ENCODE measurements around the gene KRTAP10-9.
"Not testable (repeated sequence)": the region's sequence is repeated elsewhere in the genome, so short reads cannot be mapped to it uniquely, and the experiment has no call there.

KRTAP10-9 gene

DNA sequence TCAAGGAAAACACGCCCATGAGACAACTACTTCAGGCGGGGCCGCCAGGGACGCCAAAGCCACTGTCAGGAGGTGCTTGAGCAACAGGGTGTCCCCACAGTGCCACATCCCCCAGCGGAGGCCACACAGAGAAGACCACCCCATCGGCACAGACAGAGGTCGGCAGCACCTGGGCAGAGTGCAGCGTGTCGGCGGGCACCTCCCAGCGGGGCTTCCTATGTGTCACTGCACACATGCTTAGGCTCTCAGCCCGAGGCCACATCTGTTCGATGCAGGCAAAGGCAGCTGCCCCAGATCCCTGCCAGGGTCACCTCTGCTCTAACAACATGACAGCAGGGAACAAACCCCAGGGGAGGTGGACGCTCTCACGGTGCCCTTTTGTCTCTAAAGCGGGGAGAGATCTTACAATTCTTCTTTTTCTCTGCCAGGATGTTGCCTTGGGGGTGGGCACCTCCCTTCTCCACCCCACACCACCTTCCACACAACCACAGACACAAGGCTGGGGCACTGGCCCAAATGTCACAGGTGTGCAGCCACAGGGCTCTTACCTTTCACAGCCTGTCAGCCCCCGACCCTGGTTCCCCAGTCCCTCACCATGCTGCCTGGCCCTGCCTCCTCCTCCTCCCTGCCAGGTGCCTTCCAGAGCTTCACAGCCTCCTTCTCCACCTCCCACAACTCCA is 10.8 kb upstream of the KRTAP10-9 start:
- no peak for DNase-seq

DNA sequence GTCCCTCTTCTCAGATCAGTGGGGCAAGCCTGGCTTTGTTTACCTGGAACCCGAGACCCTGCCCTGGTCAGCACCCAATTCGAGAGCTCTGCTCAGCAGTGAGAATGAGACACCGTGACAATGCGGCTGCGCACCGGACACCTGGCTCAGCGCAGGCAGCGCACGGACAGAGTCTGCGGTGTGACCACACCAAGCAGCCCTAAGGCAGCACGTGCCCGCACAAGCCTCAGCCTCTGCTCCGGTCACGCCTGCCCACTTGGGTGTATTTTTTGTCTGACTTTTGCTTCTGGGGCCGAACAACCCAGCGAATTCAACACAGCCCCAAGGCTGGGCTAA is 10.3 kb upstream of the KRTAP10-9 start:
- DNase-seq: no peak

DNA sequence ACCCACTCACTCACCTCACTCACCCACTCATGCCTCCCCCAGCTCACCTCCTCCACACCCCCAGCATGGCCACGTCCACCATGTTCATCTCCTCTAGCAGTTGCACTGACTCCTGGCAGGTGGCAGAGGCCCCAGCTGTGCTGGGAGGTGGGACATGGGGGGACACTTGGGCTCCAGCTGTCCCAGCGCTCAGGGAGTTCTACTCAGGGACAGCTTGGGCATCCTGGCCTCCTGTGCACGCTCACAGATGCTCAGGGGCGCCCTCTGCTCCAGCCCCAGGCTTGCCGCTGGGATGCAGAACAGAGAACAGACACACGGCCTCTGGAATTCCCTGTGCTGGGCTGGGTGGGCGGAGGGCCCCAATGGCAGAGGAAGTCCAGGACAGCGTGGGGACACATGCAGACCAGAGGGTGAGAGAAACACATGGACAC is 9.8 kb upstream of the KRTAP10-9 start:
- DNase-seq: no peak

DNA sequence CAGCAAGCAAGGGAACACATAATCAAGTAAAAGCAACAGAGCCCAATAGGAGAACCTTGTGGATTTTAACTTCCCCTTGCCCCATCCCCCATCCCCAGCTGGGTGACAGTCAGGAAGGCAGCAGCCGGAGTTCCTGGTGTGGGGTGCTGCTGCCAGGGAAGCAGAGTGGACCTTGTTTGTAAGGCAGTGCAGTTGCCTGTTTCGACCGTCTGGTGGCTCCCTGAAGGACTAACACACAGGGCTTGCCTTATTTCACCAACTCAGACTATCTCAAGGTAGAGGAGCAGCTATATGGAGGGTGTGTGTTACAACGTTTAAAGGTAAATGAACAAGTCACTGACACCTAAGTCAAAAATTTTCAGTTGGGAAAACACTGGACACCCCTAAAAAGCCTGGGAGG is 8.4 kb upstream of the KRTAP10-9 start:
- peak in 1 of 2 donors; percentile 9 for DNase-seq

DNA sequence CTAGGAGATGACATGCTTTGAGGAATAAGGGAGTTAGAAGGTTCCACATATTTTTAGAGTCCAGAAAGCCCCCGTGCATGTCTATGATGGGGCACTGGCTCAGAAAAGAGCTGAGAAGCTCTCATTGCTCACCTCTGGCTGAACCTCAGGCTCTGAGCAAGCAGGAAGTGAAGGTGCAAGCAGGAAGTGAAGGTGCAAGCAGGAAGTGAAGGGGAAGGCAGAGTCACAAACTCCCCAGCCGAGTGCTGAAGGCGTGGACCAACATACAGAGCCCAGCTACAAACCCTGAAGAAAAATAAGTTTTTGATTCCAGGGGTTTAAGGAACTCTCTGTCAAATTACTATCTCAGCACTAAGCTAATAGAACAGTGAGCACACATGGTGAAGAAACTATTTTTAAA is 8.0 kb upstream of the KRTAP10-9 start:
- peak; percentile 59 to 75 for DNase-seq

DNA sequence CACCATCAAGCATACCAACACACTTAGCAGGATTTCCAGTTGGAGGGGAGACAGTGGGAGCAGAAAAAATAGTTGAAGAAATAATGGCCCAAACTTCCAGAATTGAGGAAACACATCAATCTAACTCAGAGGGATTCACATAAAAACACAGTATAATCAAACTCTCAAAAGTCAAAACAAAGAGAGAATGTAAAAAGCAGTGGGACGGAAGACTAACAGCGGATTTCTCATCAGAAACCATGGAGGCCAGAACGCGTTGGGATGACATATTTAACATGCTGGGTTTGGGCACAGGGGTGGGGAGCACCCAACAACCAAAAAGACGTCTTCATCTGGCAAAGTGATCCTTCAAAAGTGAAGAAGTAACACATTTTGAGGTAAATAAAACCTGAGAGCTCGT is 7.0 kb upstream of the KRTAP10-9 start:
- no peak for DNase-seq

DNA sequence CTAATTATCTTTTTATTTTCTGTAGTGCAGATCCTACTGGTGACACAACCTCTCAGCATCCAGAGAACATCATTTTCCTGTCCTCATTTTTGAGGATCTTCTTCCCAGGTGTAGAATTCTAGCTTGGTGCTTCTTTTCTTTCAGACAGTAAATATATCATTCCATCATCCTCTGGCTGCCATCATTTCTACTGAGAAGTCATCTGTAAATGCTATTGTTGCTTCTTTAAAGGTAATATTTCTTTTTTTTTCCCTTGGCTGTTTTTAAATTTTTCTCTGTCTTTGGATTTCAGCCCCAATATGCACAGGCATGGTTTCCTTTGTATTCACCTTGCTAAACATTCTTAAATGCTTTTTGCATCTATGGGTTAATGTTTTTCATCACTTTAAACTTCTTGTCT is 3.3 kb upstream of the KRTAP10-9 start:
- no peak for DNase-seq

DNA sequence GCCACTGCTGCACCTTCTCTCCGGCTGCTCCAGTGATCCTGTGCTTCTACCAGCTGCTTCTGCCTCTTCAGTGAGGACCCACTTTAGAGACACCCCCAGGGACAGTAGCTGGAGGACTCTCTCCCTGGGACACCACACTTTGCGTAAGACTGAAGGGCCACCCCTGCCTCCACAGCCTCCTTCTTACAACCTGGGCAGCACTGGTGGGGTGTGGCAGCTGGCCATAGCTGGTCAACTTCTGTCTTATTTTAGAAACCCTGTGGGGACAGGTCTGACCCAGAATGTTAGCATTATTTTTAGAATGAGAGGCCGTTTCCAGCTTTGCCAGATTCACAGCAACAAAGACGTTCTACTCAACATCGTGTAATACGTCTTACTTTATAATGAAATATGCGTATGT is 1.1 kb upstream of the KRTAP10-9 start:
- no peak for DNase-seq

DNA sequence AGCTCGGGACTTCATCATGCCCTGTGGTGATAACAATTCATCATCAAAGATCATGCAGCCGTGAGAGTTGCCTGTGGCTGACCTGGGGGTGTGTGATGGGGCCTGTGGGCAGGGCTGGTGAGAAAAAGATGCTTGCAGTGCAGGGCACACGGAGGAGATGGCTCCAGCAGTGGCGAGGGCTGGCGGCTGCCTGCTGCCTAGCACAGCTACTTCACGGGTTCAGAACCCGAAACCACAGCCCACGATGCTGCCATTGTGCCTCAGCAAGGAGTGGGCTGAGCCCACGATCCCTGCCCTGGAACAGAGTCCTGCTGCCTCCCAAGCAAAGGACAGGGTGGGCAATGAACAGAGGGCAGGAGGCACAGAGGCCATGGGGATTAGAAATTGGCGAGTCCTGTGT is 631 bp upstream of the KRTAP10-9 start:
- peak; percentile 18 to 42 for DNase-seq

DNA sequence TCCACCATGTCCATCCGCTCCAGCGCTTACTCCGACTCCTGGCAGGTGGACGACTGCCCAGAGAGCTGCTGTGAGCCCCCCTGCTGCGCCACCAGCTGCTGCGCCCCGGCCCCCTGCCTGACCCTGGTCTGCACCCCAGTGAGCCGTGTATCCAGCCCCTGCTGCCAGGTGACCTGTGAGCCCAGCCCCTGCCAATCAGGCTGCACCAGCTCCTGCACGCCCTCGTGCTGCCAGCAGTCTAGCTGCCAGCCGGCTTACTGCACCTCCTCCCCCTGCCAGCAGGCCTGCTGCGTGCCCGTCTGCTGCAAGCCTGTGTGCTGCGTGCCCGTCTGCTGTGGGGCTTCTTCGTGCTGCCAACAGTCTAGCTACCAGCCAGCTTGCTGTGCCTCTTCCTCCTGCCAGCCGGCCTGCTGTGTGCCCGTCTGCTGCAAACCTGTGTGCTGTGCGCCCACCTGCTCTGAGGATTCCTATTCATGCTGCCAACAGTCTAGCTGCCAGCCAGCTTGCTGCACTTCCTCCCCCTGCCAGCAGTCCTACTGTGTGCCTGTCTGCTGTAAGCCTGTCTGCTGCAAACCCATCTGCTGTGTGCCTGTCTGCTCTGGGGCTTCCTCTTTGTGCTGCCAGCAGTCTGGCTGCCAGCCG is 409 bp downstream of the KRTAP10-9 start:
- not testable (repeated sequence) for DNase-seq

DNA sequence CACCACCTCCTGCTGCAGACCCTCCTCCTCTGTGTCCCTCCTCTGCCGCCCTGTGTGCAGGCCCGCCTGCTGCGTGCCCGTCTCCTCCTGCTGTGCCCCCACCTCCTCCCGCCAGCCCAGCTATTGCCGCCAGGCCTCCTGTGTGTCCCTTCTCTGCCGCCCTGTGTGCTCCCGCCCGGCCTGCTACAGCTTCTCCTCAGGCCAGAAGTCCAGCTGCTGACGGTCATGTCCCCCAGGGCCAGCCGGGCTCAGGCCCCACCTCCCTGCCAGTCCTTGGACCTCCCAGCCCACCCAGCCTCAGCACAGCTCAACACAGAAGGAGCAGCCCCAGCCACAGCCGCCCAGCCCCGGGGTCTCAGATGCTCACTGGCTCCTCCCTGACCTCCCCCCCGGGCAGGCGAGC is 939 bp downstream of the KRTAP10-9 start:
- DNase-seq: not testable (repeated sequence)

DNA sequence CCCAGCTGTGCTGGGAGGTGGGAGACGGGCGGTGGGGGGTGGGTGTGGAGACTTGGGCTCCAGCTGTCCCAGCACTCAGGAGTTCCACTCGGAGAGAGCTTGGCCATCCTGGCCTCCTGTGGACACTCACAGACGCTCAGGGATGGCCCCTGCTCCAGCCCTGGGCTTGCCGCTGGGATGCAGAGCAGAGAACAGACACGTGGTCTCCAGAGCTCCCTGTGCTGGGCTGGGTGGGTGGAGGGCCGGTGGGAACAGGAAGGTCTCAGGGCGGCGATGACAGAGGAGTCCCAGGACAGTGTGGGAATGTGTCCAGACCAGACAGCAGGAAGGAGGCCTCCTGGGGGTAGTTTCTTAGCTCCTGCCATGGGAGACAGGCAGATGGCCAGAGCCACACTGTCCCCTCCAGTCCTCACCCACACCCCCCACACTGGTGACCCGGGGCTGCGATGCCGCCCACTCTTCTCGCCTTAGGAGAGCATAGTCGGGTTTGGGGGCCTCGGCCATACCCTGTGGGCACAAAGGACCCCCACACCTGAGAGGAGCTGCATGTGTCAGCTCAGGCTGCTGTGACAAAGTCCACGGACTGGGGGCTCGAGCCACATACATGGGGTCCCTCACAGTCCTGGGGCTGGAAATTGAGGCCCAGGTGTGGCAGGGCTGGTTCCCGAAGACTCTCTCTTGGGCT is 2.0 kb downstream of the KRTAP10-9 start:
- DNase-seq: no peak

DNA sequence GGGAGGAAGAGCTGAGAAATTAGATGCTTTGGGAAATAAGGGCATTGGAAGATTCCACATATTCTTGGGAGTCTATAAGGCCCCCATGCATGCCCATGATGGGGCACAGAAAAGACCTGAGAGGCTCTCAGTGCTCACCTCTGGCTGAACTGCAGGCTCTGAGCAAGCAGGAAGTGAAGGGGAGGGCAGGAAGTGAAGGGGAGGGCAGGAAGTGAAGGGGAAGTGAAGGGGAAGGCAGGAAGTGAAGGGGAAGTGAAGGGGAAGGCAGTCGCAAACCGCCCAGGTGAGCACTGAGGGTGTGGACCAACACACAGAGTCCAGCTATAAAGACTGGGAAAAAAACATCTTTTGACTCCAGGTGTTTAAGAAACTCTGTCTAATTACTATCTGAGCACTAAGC is 3.5 kb downstream of the KRTAP10-9 start:
- peak in 1 of 2 donors; percentile 17 for DNase-seq

DNA sequence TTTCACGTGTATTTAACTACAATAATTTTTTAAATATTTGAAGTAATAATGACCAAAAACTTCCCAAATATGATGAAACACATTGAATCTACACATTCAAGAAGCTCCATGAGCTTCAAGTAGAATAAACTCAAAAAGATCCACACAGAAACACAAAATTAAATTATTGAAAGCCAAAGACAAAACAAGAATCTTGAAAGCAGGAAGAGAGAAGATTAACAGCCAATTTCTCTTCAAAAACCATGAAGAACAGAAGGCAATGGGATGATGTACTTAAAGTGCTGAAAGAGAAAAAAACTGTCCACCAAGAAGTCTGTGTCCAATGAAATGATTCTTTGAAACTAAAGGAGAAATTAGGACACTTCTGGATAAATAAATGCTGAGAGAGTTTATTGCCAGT is 5.2 kb downstream of the KRTAP10-9 start:
- DNase-seq: no peak

DNA sequence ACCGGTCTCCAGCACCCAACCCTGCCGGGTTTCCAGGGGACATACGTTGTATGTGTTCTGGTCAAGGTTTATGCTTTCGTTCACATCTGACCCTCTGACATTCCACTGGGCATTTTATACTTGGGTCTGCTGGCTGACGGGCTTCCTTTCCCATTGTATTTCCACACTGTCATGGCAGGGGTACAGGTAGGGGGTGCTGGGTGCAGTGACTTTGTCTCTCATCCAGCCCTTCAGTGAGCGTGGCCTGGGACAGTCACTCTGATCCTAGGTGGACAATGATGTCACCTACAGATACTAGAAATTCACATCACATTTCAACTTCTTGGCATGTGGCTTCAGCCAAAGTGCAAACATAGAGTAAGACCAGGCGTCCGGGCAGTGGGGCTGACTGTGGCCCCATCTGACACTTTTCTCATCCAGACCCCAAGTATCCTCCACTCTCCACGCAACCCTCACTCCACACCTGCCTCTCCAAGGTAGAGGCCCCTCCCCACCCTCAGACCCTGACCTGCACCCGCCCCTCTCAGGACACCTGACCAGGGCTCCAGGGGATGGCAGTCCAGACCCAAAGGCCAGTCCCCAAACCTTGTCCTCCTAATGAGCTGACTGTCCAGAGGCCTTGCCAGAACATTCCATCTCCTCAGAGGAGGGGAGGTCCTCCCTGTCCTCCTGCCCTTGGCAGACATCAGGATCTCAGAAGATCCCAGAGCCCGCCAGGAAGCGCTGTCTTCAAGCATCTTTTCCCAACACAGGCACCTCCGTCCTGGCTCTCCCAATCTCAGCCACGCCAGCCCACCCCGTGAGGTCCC is 9.5 kb downstream of the KRTAP10-9 start:
- DNase-seq: no peak

DNA sequence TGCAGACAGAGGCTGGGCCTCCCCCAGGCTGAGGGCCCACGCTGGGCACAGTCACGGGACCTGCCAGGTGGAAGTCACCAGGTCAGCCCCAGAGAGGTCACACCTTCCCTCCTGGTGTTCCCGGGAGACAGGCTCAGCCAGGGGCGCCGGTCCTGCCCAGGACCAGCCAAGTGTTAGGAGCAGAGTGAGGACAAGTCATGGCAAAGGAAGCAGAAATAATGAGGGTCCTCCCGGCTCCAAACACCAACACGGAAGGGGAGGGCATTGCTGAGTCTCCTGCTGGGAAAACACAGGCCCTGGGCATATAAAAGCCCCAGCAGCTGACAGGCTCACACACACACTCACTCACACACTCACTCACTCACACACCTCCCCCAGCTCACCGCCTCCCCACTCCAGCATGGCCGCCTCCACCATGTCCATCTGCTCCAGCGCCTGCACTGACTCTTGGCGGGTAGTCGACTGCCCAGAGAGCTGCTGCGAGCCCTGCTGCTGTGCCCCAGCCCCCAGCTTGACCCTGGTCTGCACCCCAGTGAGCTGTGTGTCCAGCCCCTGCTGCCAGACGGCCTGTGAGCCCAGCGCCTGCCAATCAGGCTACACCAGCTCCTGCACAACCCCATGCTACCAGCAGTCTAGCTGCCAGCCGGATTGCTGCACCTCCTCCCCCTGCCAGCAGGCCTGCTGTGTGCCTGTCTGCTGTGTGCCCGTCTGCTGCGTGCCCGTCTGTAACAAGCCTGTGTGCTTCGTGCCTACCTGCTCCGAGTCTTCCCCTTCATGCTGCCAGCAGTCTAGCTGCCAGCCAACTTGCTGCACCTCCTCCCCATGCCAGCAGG is 10.3 kb downstream of the KRTAP10-9 start, which contains the start of gene KRTAP10-10:
Gene KRTAP10-10 (plus strand): TSS at position 339 of the 833 bp plus-strand sequence. CDS start 62 bp downstream, at position 401.
- no peak for DNase-seq

DNA sequence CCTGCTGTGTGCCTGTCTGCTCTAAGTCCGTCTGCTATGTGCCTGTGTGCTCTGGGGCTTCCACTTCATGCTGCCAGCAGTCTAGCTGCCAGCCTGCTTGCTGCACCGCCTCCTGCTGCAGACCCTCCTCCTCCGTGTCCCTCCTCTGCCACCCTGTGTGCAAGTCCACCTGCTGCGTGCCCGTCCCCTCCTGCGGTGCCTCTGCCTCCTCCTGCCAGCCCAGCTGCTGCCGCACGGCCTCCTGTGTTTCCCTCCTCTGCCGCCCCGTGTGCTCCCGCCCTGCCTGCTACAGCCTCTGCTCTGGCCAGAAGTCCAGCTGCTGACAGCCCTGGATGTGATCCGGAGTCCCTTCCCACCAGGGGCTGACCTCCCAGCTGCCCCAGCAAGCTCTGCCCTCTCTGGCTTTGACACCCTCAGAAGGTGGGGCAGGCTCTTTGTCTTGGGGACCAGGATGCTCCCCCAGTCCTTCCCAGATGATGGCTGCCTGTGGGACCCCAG is 11.0 kb downstream of the KRTAP10-9 start:
- DNase-seq: not testable (repeated sequence)

DNA sequence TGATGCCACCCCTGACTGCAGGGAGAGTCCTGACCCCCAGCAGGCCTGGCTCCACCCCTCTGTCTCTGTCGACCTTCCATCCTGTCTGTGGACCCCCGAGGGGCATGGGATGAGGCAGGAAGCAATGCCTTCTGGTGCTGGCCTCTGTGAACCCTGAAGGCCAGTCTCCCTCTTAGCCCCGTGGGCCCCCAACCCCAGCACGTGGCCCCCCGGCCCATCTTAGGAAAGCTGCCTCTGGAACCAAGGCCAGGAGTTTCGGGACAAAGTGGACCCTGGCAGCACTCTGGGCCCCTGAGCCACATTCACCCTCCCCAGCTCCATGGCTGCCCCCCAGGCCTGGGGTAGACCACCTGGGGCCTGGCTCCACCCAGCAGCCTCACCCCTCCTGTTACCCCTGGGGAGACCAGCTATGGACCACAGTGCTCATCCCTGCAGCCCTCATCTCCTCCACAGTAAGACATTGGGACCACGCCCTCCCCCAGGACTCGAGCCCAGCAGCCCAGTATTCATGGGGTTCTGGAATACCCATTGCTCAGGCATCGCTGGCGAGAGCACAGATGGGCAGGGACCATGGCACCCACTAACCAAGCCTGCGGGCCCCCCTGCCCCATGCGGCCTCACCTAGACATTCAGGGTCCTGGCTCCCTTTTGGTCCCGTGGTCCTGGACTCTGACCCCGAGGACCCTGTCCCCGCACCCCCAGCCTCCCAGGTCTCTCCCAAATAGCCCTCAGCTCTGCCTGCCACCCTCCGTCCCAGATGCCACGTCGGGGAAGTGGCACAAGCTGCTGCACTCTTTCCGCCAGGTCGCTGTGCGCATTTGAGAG is 11.8 kb downstream of the KRTAP10-9 start:
- not testable (repeated sequence) for DNase-seq

DNA sequence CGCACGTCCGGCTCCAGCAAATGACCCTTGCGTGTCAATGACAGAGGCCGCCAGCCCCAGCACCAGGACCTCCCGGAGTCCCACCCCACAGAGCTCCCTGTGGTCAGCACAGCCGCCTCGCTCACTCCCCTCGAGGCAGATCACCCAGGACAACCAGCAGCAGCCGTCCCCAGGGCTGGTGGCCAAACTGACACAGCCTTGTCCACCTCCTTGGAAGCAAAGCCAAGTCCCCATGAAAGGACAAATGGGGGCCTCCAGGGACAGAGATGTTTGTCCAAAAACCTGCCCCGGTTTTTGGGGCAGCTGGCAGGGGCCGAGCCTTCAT is 12.4 kb downstream of the KRTAP10-9 start:
- no peak for DNase-seq

DNA sequence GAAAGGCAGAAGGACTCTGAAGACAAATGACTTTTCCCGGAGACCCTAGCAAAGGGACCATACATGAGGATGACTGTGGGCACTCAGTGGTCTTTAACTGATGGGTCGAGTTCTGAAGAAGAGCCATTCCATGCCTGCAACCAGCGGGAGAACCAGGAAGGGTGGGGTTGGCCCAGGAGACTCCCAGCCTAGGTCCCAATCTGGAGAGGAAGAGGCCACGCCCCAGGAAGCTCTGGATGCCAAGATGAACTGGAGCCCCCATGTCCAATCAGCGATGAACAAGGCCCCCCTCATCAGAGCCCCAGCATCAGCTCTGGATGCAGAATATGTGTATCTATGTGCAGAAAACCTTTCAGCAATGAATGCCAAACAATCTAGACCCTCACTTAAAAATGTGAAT is 13.9 kb downstream of the KRTAP10-9 start:
- DNase-seq: no peak

DNA sequence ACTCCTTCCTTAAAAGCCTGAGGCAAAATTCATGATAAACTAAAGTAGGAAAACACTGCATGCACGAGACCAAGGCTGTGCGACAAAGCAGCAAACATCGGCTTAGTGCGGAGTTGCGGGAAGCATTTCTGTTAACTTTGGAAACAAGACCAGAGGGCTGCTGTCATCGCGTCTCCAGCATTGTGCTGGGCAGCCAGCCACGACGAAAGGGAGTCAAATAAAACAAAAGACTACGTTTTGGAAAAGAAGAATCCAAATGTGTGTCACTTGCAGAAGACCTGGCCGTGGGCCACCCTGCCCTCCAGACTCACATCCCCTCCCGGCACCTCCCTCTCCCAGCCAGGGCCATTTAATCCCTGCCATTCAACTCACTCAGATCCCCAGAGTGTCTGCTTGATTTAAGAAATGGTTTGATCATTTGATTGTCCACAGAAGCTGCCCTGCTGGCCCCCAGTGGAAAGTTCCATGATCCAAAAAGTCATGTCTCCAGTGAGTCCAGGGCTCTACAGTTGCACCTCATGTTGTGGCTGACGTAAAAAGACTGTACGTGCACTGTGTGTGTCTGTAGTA is 16.9 kb downstream of the KRTAP10-9 start:
- no peak for DNase-seq
